HG03097 (cell line): ENCODE results near the gene ASPHD2.

Source experiments
- ATAC-seq: cut with Tn5 transposase; IDR thresholded peaks from one replicate; pipeline ENCODE4 v1.9.1; 2021; ENCODE audit not compliant: unreplicated experiment, low FRiP score

The ASPHD2 gene

GRCh38 chr22:26444777-26445176 lies 15.7 kb downstream of the ASPHD2 start:
- no peak for ATAC-seq

- ATAC-seq = no peak
Measured at GRCh38 chr22:26445577-26446275, 16.7 kb downstream of the ASPHD2 start.

- no peak for ATAC-seq
Measured at GRCh38 chr22:26446808-26447515, 17.9 kb downstream of the ASPHD2 start.

- ATAC-seq = no peak
Measured at GRCh38 chr22:26447584-26448329, 18.7 kb downstream of the ASPHD2 start.

GRCh38 chr22:26448334-26448733 lies 19.3 kb downstream of the ASPHD2 start:
- no peak for ATAC-seq

GRCh38 chr22:26448941-26449340 lies 19.9 kb downstream of the ASPHD2 start:
- no peak for ATAC-seq

GRCh38 chr22:26450453-26451185 lies 21.6 kb downstream of the ASPHD2 start:
- no peak for ATAC-seq

- ATAC-seq = no peak
Measured at GRCh38 chr22:26452236-26453016, 23.4 kb downstream of the ASPHD2 start.

GRCh38 chr22:26453216-26453615 lies 24.2 kb downstream of the ASPHD2 start:
- ATAC-seq = no peak

- ATAC-seq = no peak
Measured at GRCh38 chr22:26453812-26454500, 24.9 kb downstream of the ASPHD2 start.

- no peak for ATAC-seq
Measured at GRCh38 chr22:26457661-26458272, 28.7 kb downstream of the ASPHD2 start.

- ATAC-seq = no peak
Measured at GRCh38 chr22:26460202-26460601, 31.1 kb downstream of the ASPHD2 start.

GRCh38 chr22:26461188-26461810 lies 32.2 kb downstream of the ASPHD2 start:
- no peak for ATAC-seq

GRCh38 chr22:26462051-26462450 lies 33.0 kb downstream of the ASPHD2 start:
- no peak for ATAC-seq

GRCh38 chr22:26462641-26463040 lies 33.6 kb downstream of the ASPHD2 start:
- no peak for ATAC-seq

GRCh38 chr22:26463101-26463661 lies 34.1 kb downstream of the ASPHD2 start:
- ATAC-seq = no peak

GRCh38 chr22:26463688-26464087 lies 34.6 kb downstream of the ASPHD2 start:
- no peak for ATAC-seq

GRCh38 chr22:26464312-26464711 lies 35.3 kb downstream of the ASPHD2 start:
- ATAC-seq = no peak
